RWPE1 (cell line): ENCODE data around the gene TRIM8.
A peak's percentile ranks its signal among the peaks of the same experiment; 100 is the strongest.

Source experiments
- CTCF ChIA-PET: fragments of 350-600 bp; sonication (Branson Sonifier 250); formaldehyde crosslinking; extraction: SDS; loops from one replicate; lab custom pipeline; 2021; lab: Yijun Ruan, JAX
- POLR2A ChIA-PET: fragments of 400-600 bp; formaldehyde crosslinking; extraction: SDS; loops from one replicate; lab custom pipeline; 2020; ENCODE audit warnings: antibody characterized with exemption; ENCODE audit not compliant: low non-redundant PET; lab: Yijun Ruan, JAX
- DNase-seq: peaks from one replicate; pipeline ENCODE4 v3.0.0; 2012; ENCODE audit warnings: low spot score
- H3K27ac ChIP-seq: fragments of 450-650 bp; 2 replicates; pipeline ENCODE4 v1.5.1; 2017
- TF ChIP-seq, protein P1 (sequence below): fragments of 450-650 bp; conservative IDR thresholded peaks from 2 replicates; pipeline ENCODE4 v1.5.1; 2017; ENCODE audit warnings: low read depth, mild to moderate bottlenecking

TRIM8 gene, protein sequence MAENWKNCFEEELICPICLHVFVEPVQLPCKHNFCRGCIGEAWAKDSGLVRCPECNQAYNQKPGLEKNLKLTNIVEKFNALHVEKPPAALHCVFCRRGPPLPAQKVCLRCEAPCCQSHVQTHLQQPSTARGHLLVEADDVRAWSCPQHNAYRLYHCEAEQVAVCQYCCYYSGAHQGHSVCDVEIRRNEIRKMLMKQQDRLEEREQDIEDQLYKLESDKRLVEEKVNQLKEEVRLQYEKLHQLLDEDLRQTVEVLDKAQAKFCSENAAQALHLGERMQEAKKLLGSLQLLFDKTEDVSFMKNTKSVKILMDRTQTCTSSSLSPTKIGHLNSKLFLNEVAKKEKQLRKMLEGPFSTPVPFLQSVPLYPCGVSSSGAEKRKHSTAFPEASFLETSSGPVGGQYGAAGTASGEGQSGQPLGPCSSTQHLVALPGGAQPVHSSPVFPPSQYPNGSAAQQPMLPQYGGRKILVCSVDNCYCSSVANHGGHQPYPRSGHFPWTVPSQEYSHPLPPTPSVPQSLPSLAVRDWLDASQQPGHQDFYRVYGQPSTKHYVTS

DNA sequence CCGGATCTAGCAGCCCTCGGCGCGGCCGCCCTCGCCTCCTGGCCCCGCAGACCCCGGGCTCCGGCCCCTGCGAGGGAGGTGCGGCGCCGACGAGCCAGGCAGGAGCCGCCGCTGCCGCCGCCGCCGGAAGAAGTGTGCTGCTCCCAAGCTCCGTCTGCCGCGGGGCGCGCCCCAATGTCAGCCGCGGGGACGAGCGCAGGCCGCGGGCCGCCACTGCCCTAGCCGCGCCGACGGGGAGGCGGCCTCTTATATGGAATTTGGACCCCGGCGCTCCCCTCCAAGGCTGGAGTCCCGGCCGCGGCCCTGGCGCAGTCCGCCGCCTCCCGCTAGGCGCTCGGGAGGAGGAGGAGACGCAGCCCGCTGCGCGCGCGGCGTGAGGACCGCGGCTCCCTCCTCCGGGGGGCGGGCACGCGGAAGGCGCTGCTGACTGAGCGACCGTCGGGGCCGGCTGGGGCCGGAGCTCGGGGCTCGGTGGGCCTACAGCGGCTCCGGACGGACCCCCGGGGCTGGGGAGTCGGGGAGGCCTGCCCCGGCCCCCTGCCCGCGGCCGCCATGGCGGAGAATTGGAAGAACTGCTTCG is at the start of gene TRIM8:
Gene TRIM8 (plus strand): TSS at position 414 of the 580 bp plus-strand sequence. CDS start 139 bp downstream, at position 553.
- peak within 1 kb of the TSS; percentile 100 for H3K27ac ChIP-seq
- ChIA-PET POLR2A (interaction anchor here (0.6 to 1.0 kb wide), 4 partner anchors 13 to 76 kb away, joined by 3 to 4 read pairs (median 4); no protein-coding TSS in a partner anchor), CTCF (interaction anchor here (0.6 to 1.4 kb wide), 9 partner anchors 12 to 298 kb away, joined by 3 to 9 read pairs (median 3); no protein-coding TSS in a partner anchor)
- DNase-seq: no peak
- TF ChIP-seq, protein P1, sequence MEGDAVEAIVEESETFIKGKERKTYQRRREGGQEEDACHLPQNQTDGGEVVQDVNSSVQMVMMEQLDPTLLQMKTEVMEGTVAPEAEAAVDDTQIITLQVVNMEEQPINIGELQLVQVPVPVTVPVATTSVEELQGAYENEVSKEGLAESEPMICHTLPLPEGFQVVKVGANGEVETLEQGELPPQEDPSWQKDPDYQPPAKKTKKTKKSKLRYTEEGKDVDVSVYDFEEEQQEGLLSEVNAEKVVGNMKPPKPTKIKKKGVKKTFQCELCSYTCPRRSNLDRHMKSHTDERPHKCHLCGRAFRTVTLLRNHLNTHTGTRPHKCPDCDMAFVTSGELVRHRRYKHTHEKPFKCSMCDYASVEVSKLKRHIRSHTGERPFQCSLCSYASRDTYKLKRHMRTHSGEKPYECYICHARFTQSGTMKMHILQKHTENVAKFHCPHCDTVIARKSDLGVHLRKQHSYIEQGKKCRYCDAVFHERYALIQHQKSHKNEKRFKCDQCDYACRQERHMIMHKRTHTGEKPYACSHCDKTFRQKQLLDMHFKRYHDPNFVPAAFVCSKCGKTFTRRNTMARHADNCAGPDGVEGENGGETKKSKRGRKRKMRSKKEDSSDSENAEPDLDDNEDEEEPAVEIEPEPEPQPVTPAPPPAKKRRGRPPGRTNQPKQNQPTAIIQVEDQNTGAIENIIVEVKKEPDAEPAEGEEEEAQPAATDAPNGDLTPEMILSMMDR: no peak

DNA sequence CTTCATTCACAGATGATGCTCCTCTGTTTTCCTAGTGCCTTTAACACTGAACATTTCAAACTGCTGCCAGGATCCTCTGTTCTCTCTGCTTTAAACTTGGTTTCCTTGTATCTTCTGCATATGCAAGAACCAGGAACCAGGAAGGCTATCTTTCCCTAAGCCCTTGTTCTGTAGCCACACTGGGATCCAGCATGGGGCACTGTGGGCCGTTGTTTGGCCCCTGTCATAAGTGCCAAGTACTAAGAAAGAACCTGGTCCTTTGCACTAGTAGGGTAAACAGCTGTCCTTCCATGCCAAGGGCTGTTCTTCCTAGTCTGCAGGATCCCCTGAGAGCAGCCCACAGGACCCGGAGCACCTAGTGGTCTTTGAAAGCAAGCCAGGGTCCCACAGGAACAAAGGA is 49.0 kb upstream of the TRIM8 start:
- ChIA-PET CTCF (interaction anchor here (0.7 to 2.4 kb wide), 3 partner anchors 9 to 19 kb away, joined by 3 to 9 read pairs (median 6); no protein-coding TSS in a partner anchor), POLR2A (interaction anchor here (0.6 to 1.4 kb wide), 2 partner anchors 48 to 50 kb away, joined by 4 read pairs; no protein-coding TSS in a partner anchor)
- DNase-seq: no peak
- H3K27ac ChIP-seq: no peak overlapping the region
- TF ChIP-seq, protein P1: no peak

DNA sequence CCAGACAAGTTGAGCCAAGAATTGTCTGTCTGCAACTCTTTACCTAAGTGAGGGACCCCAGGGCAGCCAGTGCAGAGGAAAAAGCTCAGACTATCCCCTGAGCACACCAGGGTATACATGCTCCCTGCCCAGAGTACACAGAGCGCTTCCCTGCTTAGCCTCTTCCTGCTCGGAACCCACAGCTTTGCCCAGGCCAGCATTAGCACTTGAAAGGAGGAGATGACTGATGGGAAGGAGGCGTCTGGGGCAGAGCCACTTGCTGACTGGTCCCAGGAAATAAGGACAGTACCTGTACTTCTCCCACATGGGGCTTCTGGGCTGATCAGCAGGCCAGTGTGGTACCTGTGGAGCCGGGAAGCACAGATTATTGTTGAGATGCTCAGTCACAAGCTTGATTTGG is 48.4 kb upstream of the TRIM8 start:
- TF ChIP-seq, protein P1: no peak
- no peak for DNase-seq
- CTCF ChIA-PET: interaction anchor here (0.6 to 2.4 kb wide), 7 partner anchors 10 to 338 kb away, joined by 3 to 9 read pairs (median 3); no protein-coding TSS in a partner anchor
- H3K27ac ChIP-seq: peak overlapping the region; percentile 17; the same call in 1 of the 2 replicates
- POLR2A ChIA-PET: interaction anchor here (0.5 to 1.4 kb wide), 3 partner anchors 48 to 104 kb away, joined by 3 to 4 read pairs (median 4); no protein-coding TSS in a partner anchor

DNA sequence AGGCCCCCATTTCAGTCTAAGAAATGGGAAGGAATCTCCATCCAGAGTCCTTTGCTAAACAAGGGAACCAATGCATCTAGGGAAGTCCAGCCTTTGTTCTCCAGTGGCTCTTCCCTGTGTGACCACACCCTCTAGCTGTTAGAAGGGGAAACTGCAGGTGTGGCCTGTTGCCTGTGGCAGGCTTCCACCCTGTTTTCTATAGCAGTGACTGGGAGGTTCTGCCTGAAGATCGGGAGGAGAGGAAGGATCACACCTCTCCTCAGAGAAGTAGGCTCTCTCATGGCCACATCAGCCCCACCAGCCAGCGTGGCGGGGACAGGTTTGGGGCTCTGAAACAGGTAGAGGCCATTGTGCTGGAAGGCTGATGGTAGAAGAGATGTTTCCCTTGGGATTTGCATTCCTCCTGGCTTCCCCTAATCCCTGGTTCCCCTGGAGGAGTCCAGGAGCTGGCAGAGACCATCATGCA is 47.7 kb upstream of the TRIM8 start:
- H3K27ac ChIP-seq: peak overlapping the region; percentile 7; the same call in 1 of the 2 replicates
- CTCF ChIA-PET: interaction anchor here (0.6 to 2.4 kb wide), 8 partner anchors 9 to 366 kb away, joined by 3 to 9 read pairs (median 3); no protein-coding TSS in a partner anchor
- POLR2A ChIA-PET: no interaction called here
- TF ChIP-seq, protein P1: peak; percentile 85
- peak; percentile 84 for DNase-seq

DNA sequence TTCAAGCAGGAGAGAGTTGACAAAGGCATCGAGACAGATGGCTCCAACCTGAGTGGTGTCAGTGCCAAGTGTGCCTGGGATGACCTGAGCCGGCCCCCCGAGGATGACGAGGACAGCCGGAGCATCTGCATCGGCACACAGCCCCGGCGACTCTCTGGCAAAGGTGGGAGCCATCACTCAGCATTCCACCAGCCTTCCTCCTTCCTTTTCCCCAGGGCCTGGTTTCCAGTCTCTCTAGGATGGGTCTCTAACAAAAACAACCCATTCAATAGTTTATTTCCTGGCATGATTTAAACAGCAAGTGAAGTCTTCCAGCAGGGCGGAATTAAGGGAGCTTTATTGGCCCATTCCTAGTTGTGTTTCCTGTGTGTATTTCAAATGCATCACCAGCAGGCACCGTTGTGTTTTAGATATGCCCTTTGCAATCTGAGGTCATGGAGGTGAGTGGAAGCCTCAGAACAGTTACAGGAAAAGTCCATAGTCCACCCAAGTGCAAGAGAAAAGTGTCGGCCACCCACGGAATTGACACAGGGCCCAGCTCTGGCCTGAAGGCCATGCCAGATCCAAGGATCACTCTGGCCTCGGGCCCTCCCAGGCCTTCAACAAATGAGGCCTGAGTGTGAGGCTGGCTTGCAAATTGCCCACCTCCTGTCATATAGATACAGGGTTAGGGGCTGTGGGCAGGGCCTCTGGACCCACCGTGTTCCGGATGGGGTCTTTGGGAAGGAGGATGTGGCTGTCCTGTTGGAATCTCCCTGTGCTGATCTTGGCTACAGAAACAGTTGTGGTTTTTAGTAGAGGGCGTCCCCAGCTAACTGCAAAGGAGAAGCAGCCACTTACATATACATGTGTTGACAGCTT is 46.9 kb upstream of the TRIM8 start:
- ChIA-PET POLR2A (no interaction called here), CTCF (interaction anchor here (0.6 to 1.0 kb wide), 6 partner anchors 11 to 367 kb away, joined by 3 to 5 read pairs (median 3); no protein-coding TSS in a partner anchor)
- TF ChIP-seq, protein P1: no peak

More for the DNA sequence above, 46.9 kb upstream of the TRIM8 start:
- DNase-seq: no peak
- H3K27ac ChIP-seq: peak overlapping the region; percentile 7; the same call in 1 of the 2 replicates
